IgD-negative memory B cell (primary cell): ENCODE results near the gene TBCC. TPM values are rescaled to one million over a fixed set of nuclear protein-coding genes. Genes with fewer than 3 reads are reported as not detected.
"Not testable (repeated sequence)": the region's sequence is repeated elsewhere in the genome, so short reads cannot be mapped to it uniquely, and the experiment has no call there.

Source experiments
- H3K27ac Mint-ChIP-seq, 3 donors: one replicate each; pipeline ENCODE4 v1.8.0; 2020 to 2022; ENCODE audit warnings: mild to moderate bottlenecking in 3 of 3, mixed read lengths in 3 of 3, moderate library complexity in 1 of 3
- H3K27me3 Mint-ChIP-seq: one replicate; pipeline ENCODE4 v1.8.0; 2021; ENCODE audit warnings: mixed read lengths
- H3K36me3 Mint-ChIP-seq: one replicate; pipeline ENCODE4 v1.8.0; 2020; ENCODE audit warnings: mild to moderate bottlenecking, mixed read lengths
- H3K4me1 Mint-ChIP-seq, 3 donors: one replicate each; pipeline ENCODE4 v1.8.0; 2020 to 2022; ENCODE audit warnings: mixed read lengths in 3 of 3, mild to moderate bottlenecking in 1 of 3
- H3K4me3 Mint-ChIP-seq, 4 donors: one replicate each; pipeline ENCODE4 v1.8.0; 2020 to 2022; ENCODE audit warnings: mild to moderate bottlenecking in 4 of 4, mixed read lengths in 4 of 4, moderate library complexity in 3 of 4
- H3K9me3 Mint-ChIP-seq, 3 donors: one replicate each; pipeline ENCODE4 v1.8.0; 2020 to 2021; ENCODE audit warnings: mixed read lengths in 3 of 3, mild to moderate bottlenecking in 1 of 3
- polyA plus RNA-seq: library from polyadenylated mRNA; unstranded; fragments of 300-500 nt; fragmentation: Illumina TruSeq; gene quantifications from one replicate; pipeline ENCODE4 v1.2.3, GENCODE V29; 2021

Gene TBCC
- polyA plus RNA-seq, 1 donor from 2014 or later = 67.2 TPM

DNA sequence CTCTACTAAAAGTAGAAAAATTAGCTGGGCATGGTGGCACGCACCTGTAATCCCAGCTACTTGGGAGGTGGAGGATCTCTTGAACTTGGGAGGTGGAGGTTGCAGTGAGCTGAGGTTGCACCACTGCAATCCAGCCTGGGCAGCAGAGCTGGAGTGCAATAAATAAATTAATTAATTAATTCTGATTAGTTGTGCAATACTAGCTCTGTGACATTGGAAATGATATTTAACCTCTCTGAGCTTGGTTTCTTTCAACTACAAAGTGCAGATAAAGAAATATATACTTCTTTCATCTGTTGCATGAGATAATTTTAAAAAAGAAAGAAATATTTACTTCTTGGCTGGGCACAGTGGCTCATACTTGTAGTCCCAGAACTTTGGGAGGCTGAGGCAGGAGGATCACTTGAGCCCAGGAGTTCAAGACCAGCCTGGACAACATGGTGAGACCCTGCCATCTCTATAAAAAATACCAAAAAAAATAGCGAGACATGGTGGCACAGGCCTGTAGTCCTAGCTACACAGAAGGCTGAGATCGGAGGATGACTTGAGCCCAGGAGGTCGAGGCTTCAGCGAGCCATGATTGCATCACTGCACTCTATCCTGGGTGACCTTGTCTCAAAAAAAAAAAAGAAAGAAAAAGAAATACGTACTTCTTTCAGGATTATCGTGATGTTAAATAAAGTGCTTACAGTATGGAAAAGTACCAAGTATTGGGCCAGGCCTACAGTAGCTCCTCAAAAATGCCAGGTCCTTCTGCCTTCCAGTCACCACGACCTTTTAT is 15.6 kb upstream of the TBCC start:
- Mint-ChIP-seq H3K36me3 (peaks cover 5% of the 10 kb centered on the region), H3K27ac (no peak overlapping the region), H3K27me3 (no peaks in the 10 kb centered on the region), H3K4me1 (peaks cover 6 to 17% (median 7%) of the 10 kb centered on the region in 3 donors), H3K9me3 (no peaks in the 10 kb centered on the region), H3K4me3 (no peak overlapping the region)

DNA sequence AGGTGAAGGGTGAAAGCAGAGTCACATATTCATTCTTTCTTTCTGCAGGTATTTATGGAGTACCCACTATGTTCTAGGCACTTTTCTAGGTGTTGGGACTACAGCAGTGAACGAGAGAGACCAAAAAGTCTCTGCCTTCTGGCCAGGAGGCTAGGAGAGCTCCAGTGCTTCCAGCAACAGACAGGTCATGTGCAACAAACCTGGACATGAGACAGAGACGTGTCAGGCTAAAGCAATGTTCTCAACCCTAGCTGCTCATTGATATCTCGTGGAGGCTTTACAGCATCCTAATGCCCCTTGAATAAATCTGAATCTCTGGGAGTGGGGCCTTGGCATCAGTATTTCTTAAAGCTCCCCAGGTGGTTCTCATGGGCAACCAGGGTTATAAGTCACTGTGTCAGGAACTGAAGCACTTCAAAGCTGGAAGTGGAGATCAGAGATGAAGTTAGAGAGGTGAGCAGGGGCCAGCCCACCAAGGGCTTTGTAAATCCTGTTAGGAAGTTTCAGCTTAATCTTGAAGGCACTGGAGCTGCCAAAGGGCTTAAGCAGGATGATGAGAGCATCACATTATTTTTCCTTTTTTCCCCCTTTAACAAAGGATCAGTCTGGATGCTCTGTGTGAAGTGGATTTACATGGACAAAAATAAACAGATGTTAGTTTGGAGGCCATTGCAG is 13.0 kb upstream of the TBCC start:
- Mint-ChIP-seq H3K4me1 (peaks cover 6 to 13% (median 11%) of the 10 kb centered on the region in 3 donors), H3K27ac (peak overlapping the region in 1 of 3 donors; percentile 48), H3K9me3 (no peaks in the 10 kb centered on the region), H3K27me3 (no peaks in the 10 kb centered on the region), H3K36me3 (peaks cover 3% of the 10 kb centered on the region), H3K4me3 (no peak overlapping the region)

DNA sequence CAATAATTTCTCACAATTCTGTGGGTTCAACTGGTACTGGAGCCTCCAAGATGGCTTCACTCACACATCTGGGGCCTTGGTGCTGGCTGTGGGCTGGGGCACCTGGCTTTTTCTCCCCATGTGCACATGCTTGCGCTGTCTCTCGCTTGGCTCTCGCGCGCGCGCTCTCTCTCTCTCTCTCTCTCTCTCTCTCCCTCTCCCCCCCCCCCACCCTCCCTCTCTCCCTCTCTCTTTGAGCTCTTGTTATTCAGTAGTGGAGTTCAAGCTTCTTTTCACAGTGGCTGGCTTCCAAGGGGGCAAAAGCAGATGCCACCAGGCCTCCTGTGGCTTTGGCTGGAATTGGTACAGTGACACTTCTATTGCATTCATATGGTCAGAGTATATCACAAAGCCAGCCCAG is 10.8 kb upstream of the TBCC start:
- H3K36me3 Mint-ChIP-seq = peaks cover 3% of the 10 kb centered on the region
- H3K9me3 Mint-ChIP-seq = no peaks in the 10 kb centered on the region
- no peak overlapping the region for H3K4me3 Mint-ChIP-seq
- H3K27me3 Mint-ChIP-seq = no peaks in the 10 kb centered on the region
- H3K27ac Mint-ChIP-seq = no peak overlapping the region
- peaks cover 11 to 15% (median 11%) of the 10 kb centered on the region in 3 donors for H3K4me1 Mint-ChIP-seq

DNA sequence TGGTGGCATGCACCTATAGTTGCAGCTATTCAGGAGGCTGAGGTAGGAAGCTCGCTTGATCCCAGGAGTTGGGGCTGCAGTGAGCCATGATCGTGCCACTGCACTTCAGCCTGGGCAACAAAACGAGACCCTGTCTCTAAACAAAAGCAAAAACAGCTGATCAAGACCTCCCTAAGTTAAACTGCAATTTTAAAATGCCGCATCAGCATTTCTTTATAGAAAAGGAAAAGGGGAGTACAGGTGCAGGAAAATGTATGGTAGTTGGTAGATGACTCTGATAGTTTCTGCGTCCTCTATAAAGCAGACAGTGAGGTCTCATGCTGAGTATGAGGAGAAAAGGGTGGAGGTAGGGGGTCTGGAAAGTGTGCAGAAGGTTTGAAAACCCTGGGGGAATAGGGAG is 8.9 kb upstream of the TBCC start:
- H3K4me3 Mint-ChIP-seq = no peak overlapping the region
- H3K27ac Mint-ChIP-seq = no peak overlapping the region
- no peaks in the 10 kb centered on the region for H3K9me3 Mint-ChIP-seq
- H3K4me1 Mint-ChIP-seq = peaks cover 11 to 15% (median 11%) of the 10 kb centered on the region in 3 donors
- peaks cover 3% of the 10 kb centered on the region for H3K36me3 Mint-ChIP-seq
- no peaks in the 10 kb centered on the region for H3K27me3 Mint-ChIP-seq

DNA sequence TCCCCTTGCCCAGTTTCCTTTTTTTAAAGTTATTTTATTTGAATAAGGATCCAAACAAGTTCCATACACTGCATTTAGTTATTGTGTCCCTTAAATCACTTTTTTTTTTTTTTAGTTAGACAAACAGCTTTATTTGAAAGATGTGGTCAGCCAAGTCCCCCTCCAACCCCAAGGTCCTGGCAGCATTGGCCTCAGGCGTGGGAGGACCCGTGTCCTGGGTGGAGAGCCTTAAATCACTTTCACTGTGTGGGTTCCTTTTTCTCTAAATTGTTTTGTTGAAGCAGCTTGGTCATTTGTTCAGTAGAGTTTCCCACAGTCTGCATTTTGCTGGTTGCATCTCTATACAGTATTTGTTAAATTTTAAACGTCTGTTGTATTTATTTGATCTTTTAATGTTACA is 5.2 kb upstream of the TBCC start:
- Mint-ChIP-seq H3K9me3 (no peaks in the 10 kb centered on the region), H3K36me3 (no peaks in the 10 kb centered on the region), H3K27me3 (no peaks in the 10 kb centered on the region), H3K4me1 (peaks cover 10 to 23% (median 22%) of the 10 kb centered on the region in 3 donors), H3K27ac (peak overlapping the region in 1 of 3 donors; percentile 39), H3K4me3 (no peak overlapping the region)

DNA sequence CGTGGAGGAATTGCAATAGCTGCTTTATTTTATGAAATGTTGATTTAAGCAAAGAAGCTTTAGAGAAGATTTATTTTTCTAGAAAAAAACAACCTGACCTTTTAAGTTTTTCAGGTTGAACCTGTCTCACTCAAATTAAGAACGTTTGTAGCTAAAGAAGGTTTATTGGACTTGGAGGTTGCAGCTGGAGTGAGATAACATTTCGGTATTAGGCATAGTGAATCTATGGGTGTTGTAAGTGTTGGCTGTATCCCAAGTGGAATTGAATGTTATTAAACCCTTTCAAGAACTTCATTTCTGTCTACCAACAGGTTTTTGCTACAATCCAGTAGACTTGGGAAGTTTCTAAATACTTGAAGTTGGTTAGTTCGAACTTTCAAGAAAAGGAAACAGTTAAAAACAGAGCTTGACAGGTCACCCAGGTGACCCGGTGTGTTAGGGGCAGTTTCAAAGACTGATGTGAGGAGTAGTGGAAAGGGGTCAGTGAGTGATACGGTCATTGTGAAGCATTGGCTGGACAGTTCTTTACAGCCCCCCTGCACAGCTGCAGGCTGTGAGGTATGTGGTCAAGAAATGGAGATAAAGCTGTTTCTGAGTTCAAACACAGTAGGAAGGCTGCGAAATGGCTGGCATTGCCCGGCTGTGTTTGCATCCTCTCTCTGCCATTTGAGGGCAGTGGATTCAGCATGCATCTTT is 2.4 kb upstream of the TBCC start:
- H3K27ac Mint-ChIP-seq = peak overlapping the region; percentile 55 to 95 (median 74)
- H3K4me1 Mint-ChIP-seq = peaks cover 14 to 26% (median 24%) of the 10 kb centered on the region in 3 donors
- no peaks in the 10 kb centered on the region for H3K9me3 Mint-ChIP-seq
- no peaks in the 10 kb centered on the region for H3K27me3 Mint-ChIP-seq
- peaks cover 2% of the 10 kb centered on the region for H3K36me3 Mint-ChIP-seq
- H3K4me3 Mint-ChIP-seq = peak overlapping the region; percentile 93 to 100 (median 100)

DNA sequence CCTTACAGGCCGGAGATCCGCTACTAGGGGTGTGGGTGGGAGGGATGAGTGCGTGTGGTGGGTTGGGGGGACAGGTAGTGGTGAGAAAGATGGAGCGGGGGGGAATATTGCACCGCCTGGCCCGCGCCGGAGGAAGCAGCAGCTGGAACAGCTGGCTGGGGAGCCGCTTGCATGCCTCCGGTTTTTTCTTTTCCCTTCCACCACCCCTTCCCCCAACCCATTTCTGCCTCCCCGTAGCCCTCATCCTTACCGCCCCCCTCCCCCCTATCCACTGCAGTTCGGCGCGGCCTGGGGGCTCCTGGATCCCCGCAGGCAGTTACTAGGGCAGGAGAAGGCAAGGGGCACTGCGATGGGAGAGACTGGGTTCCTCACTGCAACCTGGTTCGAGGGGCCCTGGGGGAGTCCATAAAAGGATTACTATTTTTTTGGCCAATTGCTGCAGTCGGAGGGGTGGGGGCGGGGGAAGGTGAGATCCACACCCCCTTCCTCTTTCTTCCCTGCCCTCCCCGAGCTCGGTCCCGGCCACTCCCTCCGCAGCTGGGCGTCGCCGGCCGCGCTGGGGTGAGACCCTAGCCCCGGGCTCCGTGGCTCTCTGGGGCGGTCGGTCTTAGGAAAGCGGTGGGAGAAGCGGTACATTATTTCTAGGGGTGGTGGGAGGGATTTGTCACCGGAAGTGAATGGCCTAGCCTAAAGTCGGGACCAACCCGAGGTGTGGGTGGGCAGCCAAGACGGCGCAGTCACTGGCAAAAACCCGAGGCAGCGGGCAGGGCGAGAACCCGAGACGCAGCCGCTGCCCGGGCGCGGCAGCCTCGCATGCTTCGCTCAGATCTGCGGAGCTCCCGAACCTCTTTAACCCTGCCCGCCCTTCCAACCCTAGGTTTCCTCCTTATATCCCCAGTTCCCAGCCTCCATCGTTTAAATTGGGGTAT is 824 bp upstream of the TBCC start:
- H3K4me1 Mint-ChIP-seq = peaks cover 14 to 28% (median 25%) of the 10 kb centered on the region in 3 donors
- peak overlapping the region; percentile 93 to 100 (median 100) for H3K4me3 Mint-ChIP-seq
- H3K27me3 Mint-ChIP-seq = no peaks in the 10 kb centered on the region
- no peaks in the 10 kb centered on the region for H3K9me3 Mint-ChIP-seq
- peak overlapping the region; percentile 74 to 95 (median 95) for H3K27ac Mint-ChIP-seq
- H3K36me3 Mint-ChIP-seq = peaks cover 4% of the 10 kb centered on the region

DNA sequence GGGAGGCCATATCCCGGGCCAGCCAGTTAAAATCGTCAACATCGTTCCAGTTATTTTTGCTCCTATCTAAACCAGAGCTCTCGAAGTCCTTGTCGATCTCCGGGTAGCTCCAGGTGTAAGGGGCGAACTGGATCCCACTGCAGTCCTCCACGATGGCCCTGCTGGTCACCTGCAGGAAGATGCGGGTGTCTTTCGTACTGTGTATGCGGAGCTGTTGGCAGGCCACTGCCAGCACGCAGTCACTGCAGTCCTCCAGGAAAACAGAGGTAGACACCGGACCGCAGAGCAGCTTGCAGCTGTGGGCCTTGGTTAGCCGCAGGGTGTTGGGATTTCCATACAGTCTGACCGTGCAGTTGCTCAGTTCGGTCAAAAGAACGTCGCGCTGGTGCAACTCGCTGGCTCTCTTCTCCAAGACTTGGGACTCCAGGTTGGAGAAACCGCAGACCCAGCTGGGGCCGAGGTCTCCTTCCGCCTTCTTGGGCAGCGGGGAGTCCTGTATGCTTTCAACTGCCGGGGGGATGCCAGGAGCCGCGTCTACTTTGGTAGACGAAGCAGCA is 742 bp downstream of the TBCC start:
- H3K27ac Mint-ChIP-seq = peak overlapping the region in 2 of 3 donors; percentile 23 to 99
- H3K27me3 Mint-ChIP-seq = no peaks in the 10 kb centered on the region
- H3K4me3 Mint-ChIP-seq = peak overlapping the region; percentile 93 to 100 (median 100)
- peaks cover 14 to 30% (median 27%) of the 10 kb centered on the region in 3 donors for H3K4me1 Mint-ChIP-seq
- H3K9me3 Mint-ChIP-seq = no peaks in the 10 kb centered on the region
- H3K36me3 Mint-ChIP-seq = peaks cover 4% of the 10 kb centered on the region

DNA sequence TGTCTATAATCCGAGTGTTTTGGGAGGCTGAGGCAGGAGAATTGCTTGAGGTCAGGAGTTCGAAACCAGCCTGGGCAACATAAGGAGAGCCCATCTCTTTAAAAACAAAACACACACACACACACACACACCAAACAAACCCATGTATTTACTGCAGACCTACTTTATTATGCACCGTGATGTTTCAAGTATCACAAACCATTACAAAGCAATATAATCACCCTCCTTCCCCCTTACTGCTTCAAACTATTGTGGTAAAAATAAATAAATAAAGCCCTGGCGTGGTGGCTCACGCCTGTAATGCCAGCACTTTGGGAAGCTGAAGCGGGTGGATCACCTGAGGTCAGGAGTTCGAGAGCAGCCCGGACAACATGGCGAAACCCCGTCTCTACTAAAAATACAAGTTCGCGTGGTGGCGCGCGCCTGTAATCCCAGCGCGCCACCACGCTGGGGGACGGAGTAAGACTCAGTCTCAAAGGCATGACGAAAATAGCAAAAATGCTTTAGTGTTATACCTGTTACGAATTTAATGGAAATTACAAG is 1.5 kb downstream of the TBCC start:
- Mint-ChIP-seq H3K36me3 (peaks cover 4% of the 10 kb centered on the region), H3K4me3 (peak overlapping the region; percentile 93 to 100 (median 100)), H3K27me3 (no peaks in the 10 kb centered on the region), H3K4me1 (peaks cover 14 to 30% (median 27%) of the 10 kb centered on the region in 3 donors), H3K27ac (peak overlapping the region in 1 of 3 donors; percentile 39), H3K9me3 (no peaks in the 10 kb centered on the region)

DNA sequence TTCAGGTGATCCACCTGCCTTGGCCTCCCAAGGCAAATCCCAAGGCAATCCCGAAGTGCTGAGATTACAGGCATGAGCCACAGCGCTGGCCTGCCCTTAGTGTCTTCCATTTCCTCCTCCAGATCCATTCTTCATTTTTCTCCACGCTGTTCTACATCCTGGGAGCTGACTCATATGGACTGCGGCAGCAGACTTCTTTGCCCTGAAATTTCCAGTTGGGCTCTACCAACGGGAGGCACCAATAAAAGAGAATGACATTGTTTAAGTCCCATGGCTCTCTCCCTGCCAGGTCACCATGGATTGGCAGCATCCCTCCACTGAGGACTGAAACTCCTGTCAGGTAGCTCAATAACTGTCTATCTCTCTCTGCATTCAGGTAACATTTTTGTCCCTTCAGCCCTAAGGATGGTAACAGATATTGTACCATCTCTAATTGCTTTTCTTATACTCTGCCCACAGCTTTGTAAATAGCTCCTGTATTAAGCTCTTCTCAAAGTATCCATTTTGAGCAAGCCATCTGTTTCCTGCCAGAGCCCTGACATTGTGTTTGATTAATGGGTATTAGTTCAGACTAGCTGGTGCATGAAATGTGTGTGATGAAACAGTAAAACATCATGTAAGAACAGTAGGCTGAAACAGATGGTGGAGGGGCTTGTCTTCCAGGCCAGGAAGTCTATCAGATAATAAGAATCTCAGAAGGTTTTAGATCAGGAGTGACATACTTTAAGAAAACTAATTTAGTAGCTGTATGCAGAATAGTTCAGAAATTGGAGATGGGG is 3.6 kb downstream of the TBCC start:
- Mint-ChIP-seq H3K9me3 (no peaks in the 10 kb centered on the region), H3K27ac (peak overlapping the region in 1 of 3 donors; percentile 93), H3K4me3 (peak overlapping the region; percentile 44 to 81 (median 60)), H3K36me3 (peaks cover 4% of the 10 kb centered on the region), H3K4me1 (peaks cover 7 to 15% (median 12%) of the 10 kb centered on the region in 3 donors), H3K27me3 (peaks cover 2% of the 10 kb centered on the region)

DNA sequence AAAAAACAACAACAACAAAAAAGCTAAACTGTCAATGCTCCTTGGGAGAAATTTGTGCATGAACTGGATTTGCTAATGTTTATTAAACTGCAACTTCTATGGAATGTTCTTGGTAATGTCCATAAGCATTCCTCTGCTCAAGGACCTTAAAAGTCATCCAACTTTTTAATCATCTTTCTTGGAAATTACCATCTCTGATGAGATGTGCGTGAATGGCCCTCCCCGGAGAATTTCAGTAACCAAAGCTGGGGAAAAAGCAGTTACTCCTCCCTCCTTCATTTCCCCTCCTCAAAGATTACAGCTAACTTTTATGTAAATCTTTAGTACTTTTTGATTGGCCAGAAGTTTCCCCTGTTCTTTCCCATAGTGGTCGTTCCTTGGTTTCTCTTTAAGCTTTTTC is 5.2 kb downstream of the TBCC start:
- Mint-ChIP-seq H3K4me1 (peaks cover 2 to 14% (median 10%) of the 10 kb centered on the region in 3 donors), H3K9me3 (no peaks in the 10 kb centered on the region), H3K27ac (peak overlapping the region in 1 of 3 donors; percentile 45), H3K27me3 (peaks cover 2% of the 10 kb centered on the region), H3K36me3 (peaks cover 3% of the 10 kb centered on the region), H3K4me3 (peak overlapping the region in 1 of 4 donors; percentile 53)

DNA sequence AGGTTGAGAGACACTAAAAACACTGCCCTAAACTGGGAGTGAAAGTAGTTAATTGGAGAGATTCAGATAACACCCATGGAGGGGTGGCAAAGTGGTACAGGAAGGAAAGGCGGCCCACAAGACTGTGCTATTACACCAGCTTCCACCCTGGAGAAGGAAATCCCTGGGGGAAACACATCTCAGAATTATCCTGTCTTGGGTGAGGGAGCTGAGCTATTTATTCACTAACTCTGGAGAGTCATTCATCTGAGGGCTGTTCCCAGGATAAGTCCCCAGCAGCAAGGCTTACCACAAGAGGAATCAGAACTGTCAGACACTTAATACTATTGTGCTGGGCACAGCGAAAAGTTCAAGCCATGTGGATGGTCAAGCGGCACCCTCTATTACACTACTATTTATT is 9.9 kb downstream of the TBCC start:
- Mint-ChIP-seq H3K27ac (no peak overlapping the region), H3K4me1 (peaks cover 0 to 2% (median 2%) of the 10 kb centered on the region in 3 donors), H3K9me3 (no peaks in the 10 kb centered on the region), H3K36me3 (no peaks in the 10 kb centered on the region), H3K27me3 (peaks cover 2% of the 10 kb centered on the region), H3K4me3 (no peak overlapping the region)

DNA sequence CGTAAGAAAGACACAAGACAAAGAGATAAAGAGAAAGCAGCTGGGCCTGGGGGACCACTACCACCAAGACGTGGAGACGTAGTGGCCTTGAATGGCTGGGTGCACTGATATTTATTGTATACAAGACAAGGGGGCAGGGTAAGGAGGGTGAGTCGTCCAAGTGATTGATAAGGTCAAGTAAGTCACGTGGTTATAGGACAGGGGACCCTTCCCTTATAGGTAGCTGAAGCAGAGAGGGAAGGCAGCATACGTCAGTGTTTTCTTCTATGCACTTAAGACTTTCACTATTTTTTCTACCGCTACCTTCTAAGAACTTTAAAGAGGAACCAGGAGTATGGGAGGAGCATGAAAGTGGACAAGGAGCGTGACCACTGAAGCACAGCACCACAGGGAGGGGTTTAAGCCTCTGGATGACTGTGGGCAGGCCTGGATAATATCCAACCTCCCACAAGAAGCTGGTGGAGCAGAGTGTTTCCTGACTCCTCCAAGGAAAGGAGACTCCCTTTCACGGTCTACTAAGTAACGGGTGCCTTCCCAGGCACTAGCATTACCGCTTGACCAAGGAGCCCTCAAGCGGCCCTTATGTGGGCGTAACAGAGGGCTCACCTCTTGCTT is 11.9 kb downstream of the TBCC start:
- H3K27ac Mint-ChIP-seq, H3K27me3 Mint-ChIP-seq, H3K9me3 Mint-ChIP-seq, H3K4me1 Mint-ChIP-seq, H3K36me3 Mint-ChIP-seq: not testable (repeated sequence)
- H3K4me3 Mint-ChIP-seq = peak overlapping the region in 1 of 4 donors; percentile 10
